Measurements from ENCODE around the gene PEX6.

PEX6 gene

GRCh38 chr6:42928986-42929820, 49.8 kb downstream of the PEX6 start, which contains the start of gene CNPY3:
Gene CNPY3, plus strand, starts transcription at chr6:42929480. Its CDS starts 91 bp downstream, at chr6:42929571.
- TF ChIP-seq CTCF (IDR thresholded peaks at IDR 0.05), result peak; percentile 34
- Histone ChIP-seq H3K9me3 (no peaks in the 10 kb centered on the region), H3K27ac (peak within 1 kb of the TSS; percentile 100), H3K36me3 (peaks cover 6% of the 10 kb centered on the region), H3K4me1 (ENCODE audit: control insufficient read depth in 1 of 2, insufficient read depth in 1 of 2, low read depth in 1 of 2, low read length in 1 of 2) (peaks cover 49 to 55% of the 10 kb centered on the region in 2 experiments), H3K27me3 (no peaks in the 10 kb centered on the region), H3K4me3 (ENCODE audit: low read depth in 1 of 2, low read length in 1 of 2) (peak within 1 kb of the TSS; percentile 79 to 100)

GRCh38 chr6:42925248-42925857, 53.6 kb downstream of the PEX6 start:
- Histone ChIP-seq H3K9me3 (no peaks in the 10 kb centered on the region), H3K4me1 (ENCODE audit: control insufficient read depth in 1 of 2, insufficient read depth in 1 of 2, low read depth in 1 of 2, low read length in 1 of 2) (peaks cover 11 to 22% of the 10 kb centered on the region in 2 experiments), H3K4me3 (ENCODE audit: low read depth in 1 of 2, low read length in 1 of 2) (no peak overlapping the region), H3K36me3 (no peaks in the 10 kb centered on the region), H3K27ac (no peak overlapping the region), H3K27me3 (no peaks in the 10 kb centered on the region)
- no peak for TF ChIP-seq CTCF (IDR thresholded peaks at IDR 0.05)

DNA sequence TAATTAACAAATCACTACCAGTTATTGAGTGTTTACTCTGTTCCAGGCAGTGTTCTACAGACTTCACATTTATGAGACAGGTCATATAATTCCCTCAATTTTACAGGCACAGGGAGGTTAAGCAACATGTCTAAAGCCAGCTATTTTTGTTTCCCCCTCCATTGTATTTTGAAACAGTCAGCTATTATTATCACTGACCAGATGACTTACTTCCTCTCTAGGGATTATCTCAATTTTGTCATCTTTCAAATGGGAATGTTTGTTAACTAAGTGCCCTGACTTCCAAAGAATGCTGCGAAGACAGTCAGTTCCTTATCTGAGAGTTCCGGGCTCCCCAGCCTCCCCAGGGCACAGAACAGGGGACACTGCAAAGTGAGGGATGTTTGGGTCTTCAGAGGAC, 55.3 kb downstream of the PEX6 start:
- Histone ChIP-seq H3K27me3 (no peaks in the 10 kb centered on the region), H3K4me1 (ENCODE audit: control insufficient read depth in 1 of 2, insufficient read depth in 1 of 2, low read depth in 1 of 2, low read length in 1 of 2) (peaks cover 7 to 15% of the 10 kb centered on the region in 2 experiments), H3K9me3 (no peaks in the 10 kb centered on the region), H3K27ac (no peak overlapping the region), H3K36me3 (no peaks in the 10 kb centered on the region), H3K4me3 (ENCODE audit: low read depth in 1 of 2, low read length in 1 of 2) (no peak overlapping the region)
- no peak for TF ChIP-seq CTCF (IDR thresholded peaks at IDR 0.05)

GRCh38 chr6:42921801-42922200, 57.2 kb downstream of the PEX6 start:
- Histone ChIP-seq H3K27me3 (no peaks in the 10 kb centered on the region), H3K4me1 (ENCODE audit: control insufficient read depth in 1 of 2, insufficient read depth in 1 of 2, low read depth in 1 of 2, low read length in 1 of 2) (peaks cover 0 to 6% of the 10 kb centered on the region in 2 experiments), H3K27ac (no peak overlapping the region), H3K4me3 (ENCODE audit: low read depth in 1 of 2, low read length in 1 of 2) (no peak overlapping the region), H3K36me3 (no peaks in the 10 kb centered on the region), H3K9me3 (no peaks in the 10 kb centered on the region)
- TF ChIP-seq CTCF (IDR thresholded peaks at IDR 0.05), result no peak

- H3K4me1 ChIP-seq (ENCODE audit: control insufficient read depth in 1 of 2, insufficient read depth in 1 of 2, low read depth in 1 of 2, low read length in 1 of 2), result peaks cover 3 to 5% of the 10 kb centered on the region in 2 experiments
- no peak overlapping the region for H3K4me3 ChIP-seq (ENCODE audit: low read depth in 1 of 2, low read length in 1 of 2)
- no peaks in the 10 kb centered on the region for H3K36me3 ChIP-seq
- TF ChIP-seq CTCF (IDR thresholded peaks at IDR 0.05), result no peak
- H3K27me3 ChIP-seq, result peaks cover 17% of the 10 kb centered on the region
- no peak overlapping the region for H3K27ac ChIP-seq
- no peaks in the 10 kb centered on the region for H3K9me3 ChIP-seq
Measured at GRCh38 chr6:42916288-42916687, 62.7 kb downstream of the PEX6 start.
